Limb (tissue), 2 donors: ENCODE measurements around the gene MBD5.
A peak's percentile ranks its signal among the peaks of the same experiment; 100 is the strongest.

ENCODE experiments used
- DNase-seq, 2 donors: peaks; one replicate each; pipeline ENCODE4 v3.0.0-alpha.2; 2016; ENCODE audit errors: extremely low spot score in 2 of 2

MBD5 gene

DNA sequence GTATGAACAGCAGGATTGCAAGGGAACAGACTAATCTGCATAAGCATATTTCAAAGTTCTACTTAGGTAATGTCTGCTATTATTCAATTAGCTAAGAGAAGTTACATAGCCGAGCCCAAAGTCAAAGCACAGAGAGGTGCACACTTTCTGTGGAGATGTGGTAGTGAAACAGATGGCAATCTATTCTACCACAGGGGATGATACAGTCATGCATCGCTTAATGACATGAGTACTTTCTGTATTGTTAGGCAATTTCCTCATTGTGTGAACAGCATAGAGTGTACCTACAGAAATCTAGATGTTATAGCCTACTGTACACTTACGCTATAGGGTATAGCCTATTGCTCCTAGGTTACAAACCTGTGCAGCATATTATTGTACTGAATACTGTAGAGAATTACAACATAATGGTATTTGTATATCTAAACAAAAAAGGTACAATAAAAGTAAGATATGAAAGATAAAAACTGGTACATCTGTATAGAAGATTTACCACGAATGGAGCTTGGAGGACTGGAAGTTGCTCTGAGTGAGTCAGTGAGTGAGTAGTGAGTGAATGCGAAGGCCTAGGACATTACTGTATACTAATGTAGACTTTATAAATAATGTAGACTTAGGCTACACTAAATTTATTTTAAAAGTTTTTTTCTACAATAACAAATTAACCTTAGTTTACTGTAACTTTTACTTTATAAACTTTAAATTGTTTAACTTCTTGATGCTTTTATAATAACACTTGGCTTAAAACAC lies 197.6 kb downstream of the MBD5 start:
- no peak for DNase-seq

DNA sequence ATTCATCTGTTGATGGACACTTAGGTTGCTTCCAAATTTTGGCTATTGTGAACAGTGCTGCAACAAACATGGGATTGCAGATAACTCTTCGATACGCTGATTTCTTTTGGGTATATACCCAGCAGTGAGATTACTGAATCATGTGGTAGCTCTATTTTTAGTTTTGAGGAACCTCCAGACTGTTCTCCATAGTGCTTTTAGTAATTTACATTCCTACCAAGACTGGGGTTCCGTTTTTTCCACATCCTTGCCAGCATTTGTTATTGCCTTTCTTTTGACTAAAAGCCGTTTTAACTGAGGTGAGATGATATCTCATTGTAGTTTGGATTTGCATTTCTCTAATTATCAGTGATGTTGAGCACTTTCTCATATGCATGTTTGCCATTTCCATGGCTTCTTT lies 200.3 kb downstream of the MBD5 start:
- no peak for DNase-seq

DNA sequence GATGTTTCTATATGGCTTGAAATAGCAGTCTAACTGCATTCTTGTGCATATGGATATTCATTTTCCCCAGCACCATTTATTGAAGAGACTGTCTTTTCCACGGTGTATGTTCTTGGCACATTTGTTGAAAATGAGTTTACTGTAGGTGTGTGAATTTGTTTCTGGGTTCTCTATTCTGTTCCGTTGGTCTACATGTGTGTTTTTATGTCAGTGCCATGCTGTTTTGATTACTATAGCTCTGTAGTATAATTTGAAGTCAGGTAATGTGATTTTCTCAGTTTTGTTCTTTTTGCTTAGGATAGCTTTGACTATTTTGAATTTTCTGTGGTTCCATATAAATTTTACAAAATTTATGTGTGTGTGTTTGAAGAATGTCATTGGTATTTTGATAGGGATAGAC lies 201.0 kb downstream of the MBD5 start:
- no peak for DNase-seq

DNA sequence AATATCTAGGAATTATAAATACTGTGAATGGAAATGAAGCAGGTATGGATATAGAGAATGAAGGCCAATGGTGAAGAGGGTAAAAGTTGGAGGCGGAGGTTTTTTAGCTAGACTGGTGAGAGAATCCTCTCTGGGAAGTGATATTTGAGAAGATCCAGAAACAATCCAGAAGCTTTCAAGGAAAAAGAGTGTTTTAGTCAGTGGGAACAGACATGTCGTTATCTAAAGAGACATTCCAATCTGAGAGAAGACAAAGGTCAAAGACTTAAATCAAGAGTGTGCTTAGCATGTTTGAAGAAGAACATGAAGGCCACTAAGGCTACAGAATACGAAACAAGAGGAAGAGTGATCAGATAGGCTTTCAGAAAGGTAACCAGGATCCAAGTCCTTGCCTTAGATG lies 211.0 kb downstream of the MBD5 start:
- DNase-seq: no peak

DNA sequence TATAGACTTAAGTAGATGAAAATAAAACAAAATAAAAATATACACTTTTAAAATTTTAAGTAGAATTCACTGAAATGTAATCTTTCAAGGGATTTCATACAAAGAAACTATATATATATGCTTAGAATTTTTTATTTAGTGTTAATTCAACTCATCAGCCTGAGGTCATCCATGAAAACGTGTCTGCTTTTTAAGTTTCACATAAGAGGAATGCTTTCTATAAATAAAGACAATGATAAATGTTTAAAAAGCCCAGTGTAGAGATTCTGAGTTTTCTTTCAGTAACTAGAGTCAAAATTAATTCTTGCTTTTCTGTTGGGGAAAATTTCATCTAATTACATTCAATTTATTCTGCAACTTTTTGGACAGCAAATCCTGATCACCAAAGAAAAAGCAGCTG lies 213.3 kb downstream of the MBD5 start:
- no peak for DNase-seq

DNA sequence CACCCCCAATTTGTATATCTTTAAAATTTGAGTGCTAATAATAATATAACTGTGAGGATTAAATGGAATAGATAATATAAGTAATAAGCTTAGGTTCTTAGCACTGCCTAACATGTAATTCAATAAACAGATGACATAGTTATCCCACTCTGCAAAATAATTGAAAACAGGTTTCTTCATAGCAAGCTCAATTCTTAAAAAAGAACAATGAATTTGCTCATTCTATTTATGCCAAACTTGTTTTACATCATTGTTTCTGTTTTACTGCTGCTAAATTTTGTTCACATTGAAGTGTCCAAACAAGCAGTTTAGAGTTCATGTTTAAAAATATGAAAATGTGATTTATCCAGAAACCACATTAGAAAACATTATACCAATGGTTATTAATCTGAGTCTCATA lies 217.0 kb downstream of the MBD5 start:
- DNase-seq: peak in 1 of 2 donors; percentile 9

DNA sequence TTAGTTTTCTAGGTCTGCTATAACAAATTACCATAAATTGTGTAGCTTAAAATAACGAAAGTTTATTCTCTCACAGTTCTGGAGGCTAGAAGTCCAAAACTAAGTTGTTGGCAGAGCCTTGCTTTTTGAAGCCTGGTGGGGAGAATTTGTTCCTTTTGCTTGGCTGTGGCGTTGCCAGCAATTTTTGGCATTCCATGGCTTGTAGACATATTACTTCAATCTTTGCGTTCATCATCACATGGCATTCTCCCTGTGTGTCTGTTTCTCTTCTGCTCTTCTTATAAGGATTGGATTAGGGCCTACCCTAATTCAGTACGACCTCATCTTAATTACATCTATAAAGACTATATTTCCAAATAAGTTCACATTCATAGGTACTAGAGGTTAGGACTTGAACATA lies 217.7 kb downstream of the MBD5 start:
- DNase-seq: peak in 1 of 2 donors; percentile 9

DNA sequence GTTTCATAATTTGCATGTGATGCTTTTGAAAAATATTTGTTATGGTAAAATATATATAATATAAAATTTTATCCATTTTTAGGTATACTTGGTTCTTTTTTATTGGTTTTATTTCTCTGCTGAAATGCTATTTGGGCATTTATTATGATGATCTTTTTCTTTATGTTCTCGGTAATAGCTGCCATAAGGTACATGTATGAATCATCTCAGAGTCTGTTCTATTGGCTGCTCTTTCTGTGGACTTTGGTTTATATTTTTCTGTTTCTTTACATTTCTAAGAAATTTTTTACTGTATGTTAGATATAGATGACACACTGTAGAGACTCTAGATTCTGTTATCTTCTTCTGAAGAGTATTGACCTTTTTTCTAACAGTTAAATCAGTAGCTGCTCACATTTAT lies 219.9 kb downstream of the MBD5 start:
- no peak for DNase-seq

DNA sequence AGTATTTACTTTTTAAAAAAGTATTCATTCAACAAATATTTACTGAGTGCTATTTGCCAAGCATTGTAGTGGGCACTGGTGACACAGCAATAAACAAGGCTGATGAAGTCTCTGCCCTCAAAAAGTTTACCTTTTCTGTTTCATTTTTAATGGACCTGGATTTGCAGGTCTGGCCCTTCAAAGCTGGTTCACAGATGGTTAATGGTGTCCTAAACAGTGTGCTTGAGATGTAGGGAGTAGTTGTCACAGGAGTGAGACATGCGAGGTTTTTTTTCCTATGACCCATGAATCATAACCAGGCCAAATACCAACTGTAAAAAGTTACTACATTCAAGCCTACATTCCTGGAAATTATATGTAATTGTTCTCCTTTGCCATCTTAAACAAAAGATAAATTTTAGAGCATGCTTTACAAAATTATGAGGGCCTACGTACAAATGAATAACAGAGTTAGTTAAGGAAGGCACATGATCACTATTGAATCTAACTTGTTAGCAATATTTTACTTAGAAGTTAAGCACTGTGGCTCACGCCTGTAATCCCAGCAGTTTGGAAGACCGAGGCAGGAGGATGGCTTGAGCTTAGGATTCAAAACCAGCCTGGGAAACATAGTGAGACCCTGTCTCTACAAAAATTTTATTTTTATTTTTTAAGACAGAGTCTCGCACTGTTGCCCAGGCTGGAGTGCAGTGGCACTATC lies 223.9 kb downstream of the MBD5 start:
- DNase-seq: no peak

DNA sequence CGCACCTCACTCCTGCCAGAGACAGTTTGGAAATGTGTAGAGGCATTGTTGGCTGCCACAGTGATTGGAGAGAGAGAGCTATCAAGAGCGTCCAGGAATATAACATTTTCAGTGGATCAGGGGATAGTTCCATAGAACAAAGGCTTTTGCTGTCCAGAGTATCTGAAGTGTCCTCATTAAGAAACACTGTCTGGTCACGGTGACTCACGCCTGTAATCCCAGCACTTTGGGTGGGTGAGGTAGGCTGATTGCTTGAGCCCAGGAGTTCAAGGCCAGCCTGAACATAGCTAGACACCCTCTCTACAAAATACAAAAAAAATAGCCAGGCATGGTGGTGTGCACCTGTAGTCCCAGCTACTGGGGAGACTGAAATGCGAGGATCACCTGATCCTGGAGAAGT lies 231.1 kb downstream of the MBD5 start:
- DNase-seq: no peak

DNA sequence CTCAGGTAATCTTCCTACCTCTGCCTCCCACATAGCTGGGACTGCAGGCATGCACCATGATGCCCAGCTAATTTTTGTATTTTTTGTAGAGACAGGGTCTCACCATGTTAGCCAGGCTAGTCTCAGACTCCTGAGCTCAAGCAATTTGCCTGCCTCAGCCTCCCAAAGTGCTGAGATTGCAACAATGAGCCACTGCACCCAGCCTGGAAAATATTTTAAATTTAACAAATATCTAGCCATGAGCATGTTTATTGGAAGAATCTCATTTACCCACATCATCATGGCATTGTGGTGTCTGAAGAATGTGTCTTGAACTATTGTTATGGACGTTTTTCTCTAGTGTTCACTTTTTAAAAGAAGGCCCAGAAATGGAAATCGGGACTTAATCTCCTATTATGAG lies 231.8 kb downstream of the MBD5 start:
- DNase-seq: no peak

DNA sequence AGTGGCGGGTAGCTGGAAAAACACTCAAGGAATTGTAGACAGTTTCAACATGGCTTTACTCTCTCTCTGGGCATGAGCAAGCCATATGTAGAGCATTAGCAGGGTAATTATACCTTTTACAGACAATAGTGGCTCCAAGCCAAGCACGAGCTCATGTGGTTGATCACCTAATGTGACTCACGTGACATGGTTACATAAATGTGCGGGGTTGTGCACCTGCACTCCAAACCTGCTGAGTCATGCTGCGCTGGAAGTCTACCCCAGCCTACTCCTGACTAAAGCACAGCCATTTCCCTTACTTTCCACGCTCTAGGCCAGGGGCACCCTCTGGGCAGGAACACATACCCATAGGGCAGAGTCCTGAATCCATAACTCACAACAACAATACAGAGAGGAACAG lies 232.8 kb downstream of the MBD5 start:
- DNase-seq: no peak

DNA sequence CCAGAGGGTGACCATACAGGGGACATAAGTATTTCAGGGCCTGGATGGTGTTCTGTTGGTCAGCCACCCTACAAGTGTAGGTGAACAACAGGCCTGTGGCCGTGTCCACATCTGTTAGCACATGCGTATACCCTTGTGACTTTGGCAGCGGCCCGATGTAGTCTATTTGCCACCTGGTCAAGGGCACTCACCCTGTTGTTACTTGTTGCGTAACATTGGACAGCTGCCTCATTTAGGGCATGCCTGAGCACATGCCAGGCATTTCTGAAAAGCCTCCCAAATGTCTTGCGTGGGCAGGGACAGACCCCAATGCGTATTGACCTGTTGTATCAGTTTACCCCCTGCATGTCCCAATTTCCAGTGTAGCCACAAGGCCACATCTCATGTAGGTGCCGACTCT lies 235.0 kb downstream of the MBD5 start:
- no peak for DNase-seq

DNA sequence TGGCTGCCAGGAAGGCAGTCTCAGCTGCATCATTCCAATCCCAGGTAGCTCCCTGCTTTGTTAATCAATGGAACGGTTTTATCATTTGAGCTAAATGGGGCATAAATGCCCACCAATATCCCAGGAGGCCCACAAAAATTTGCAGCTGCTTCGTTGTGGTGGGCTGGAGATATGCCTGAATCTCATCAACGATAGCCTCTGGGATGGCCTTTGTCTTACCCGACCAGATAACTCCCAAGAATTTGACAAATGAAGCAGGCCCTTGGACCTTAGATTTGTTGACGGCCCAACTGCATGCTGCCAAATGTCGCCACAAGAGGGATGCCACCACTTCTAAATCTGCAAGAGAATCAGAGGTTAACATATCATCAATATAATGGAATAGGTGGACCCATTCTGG lies 236.4 kb downstream of the MBD5 start:
- no peak for DNase-seq

DNA sequence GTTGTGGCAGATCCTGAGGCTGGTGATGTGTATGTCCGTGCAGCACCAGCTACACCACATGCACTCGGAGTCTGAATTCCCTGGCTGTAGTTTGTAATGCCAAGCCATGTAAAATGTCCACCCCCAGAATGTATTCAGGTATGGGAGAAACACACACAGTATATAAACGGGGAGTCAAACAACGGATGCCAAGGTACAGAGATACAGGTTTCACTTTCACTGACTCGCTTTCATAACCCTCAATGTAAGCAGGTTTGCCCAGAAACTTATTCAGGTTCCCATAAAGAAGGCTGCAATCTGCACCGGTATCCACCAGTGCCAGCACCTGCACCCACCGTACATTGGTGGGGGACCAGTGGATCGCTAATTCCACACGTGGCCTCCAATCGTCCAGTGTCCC lies 237.2 kb downstream of the MBD5 start:
- DNase-seq: no peak

DNA sequence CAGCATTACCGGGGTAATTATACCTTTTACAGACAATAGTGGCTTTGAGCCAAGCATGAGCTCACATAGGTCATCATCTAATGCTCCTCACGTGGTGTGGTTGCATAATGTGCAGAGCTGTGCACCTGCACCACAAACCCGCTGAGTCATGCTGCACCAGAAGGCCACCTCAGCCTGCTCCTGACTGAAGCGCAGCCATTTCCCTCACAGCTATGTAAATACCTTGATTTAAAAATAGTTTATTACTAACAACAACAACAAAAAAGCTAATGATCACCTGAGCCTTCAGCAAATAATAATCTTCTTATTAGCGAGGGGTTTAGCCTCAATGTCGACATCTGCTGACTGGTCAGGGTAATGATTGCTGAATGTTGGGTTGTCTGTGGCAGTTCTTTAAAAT lies 238.8 kb downstream of the MBD5 start:
- DNase-seq: no peak

DNA sequence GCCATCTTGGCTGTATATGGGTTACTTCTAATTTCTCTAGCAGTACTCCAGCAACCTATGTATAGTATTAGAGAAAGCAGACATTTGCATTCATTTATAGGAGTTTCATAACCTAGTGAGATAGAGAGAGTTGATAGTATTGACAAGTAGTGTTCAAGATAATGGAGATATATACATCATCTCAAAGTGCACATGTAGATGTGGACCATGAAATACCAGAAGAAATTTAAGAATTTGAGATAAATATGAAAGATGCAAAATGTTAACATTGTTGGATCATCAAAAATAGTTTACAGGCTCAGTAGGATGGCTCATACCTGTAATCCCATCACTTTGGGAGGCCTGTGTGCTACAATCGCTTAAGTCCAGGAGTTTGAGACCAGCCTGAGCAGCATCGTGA lies 243.0 kb downstream of the MBD5 start:
- no peak for DNase-seq

DNA sequence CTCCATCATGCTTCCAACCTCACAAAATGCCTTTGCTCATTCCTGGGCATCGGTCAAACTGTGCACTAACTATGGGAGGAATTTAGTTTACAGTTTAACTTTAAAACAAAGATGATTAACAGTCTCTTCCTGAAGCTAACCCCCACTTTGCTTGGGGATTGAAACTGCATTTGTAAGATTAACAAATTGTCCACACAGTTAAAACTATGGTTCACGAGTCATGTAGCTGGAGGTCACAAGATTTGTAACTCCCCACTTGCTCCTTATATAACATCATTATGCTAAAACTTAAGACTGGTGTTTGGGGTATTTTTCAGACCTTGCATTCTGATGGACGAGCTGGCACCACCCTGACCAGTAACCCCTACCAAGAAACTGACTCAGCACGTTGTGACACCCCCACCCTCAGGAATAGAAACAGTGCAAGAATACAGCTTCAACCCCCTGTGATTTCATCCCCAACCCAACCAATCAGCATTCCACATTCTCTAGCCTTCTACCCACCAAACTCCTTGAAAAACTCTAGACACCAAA lies 252.3 kb downstream of the MBD5 start:
- no peak for DNase-seq

DNA sequence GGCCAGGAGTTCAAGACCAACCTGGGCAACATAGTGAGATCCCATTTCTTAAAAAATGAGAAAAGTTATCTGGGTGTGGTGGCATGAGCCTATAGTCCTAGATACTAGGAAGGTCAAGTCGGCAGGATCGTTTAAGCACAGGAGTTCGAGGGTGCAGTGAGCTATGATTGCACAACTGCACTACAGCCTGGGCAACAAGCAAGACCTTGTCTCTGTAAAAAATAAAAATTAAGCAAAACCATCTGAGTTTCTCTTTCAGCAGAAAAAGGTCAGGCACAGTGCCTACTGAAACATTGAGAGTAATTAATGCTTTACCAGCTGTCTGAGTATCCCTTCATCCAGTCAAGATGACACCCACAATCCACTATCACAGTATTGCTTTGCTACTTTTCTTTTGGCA lies 258.3 kb downstream of the MBD5 start:
- no peak for DNase-seq

DNA sequence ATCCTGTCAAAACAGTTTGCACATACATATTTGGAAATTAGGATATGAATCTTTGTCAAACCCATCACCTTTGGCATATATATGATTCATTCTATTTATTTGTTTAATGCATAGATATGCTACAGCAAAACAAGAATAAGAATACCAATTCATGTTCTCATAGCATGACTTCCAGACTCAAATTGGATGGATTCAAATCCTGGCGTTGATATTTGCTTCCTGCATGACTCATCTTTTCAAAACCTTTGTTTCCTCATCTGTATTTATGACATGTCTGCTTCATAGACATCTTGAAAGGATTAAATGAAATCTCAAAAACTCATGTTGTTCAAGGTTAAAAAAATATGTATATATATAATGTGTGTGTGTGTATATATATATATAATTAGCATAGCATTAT lies 261.3 kb downstream of the MBD5 start:
- DNase-seq: no peak

DNA sequence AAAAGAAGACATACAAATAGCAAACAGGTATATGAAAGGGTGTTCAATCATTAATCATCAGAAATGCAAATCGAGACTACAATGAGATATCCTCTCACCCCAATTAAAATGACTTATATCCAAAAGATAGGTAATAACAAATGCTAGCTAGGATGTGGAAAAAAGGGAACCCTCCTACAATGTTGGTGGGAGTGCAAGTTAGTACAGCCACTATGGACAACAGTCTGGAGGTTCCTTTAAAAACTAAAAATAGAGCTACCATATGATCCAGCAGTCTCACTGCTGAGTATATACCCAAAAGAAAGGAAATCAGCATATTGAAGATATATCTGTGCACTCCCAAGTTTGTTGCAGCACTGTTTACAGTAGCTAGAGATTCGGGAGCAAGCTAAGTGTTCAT lies 271.5 kb downstream of the MBD5 start:
- DNase-seq: no peak

DNA sequence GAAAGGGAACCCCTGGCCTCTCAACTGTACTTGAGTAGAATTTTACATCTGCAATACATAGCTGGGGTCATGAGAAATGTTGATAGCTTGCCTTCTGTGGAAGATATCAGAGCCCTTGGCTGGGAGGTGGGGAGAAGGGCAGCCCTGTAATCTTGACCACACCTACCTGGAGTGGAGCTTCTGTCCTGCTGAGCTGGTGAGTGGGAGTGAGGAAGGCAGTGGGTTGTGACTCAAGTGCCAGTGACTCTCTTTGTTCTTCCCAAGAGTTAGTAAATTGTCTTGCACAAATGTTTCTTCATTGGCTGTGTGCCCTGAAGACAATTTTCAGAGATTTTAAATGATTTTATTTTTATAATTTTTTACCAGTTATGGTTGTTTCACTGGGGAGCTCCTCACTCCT lies 277.3 kb downstream of the MBD5 start:
- DNase-seq: no peak

DNA sequence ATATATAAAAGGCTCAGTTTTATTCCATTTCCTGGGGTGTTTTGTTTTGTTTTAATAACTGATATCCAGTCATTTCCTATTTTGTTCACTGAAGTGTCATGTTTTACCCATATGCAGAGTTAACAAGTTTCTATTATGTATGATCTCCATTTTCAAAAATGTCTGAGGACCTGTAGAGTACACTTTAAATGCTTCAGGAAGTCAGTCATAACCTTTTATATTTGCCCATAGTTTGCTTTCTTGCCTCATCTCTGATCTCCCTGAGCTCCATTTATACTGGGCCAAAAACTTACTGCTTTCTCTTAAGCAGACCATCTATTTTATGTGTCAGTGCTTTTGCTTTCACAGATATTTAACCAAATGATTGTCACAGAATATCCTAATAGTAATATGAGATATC lies 278.7 kb downstream of the MBD5 start:
- no peak for DNase-seq
